Renal cortex interstitium (tissue), 11 donors: ENCODE results near the gene RAB1B. TPM values are rescaled to one million over a fixed set of nuclear protein-coding genes. Genes with fewer than 3 reads are reported as not detected.

ENCODE experiments used
- DNase-seq, 11 donors: peaks; one replicate each; pipeline ENCODE4 v3.0.0-alpha.2; 2013; ENCODE audit warnings: low read depth in 9 of 11, low spot score in 4 of 11; ENCODE audit errors: extremely low read depth in 1 of 11
- polyA plus RNA-seq, 3 donors: library from polyadenylated mRNA; unstranded; fragments of 120-200 nt; gene quantifications; one replicate each; pipeline ENCODE4 v1.2.1, GENCODE V29; 2013; ENCODE audit not compliant: insufficient read length in 3 of 3

RAB1B gene
- polyA plus RNA-seq, 3 donors = 106 to 142 (median 126) TPM

GRCh38 chr11:66326261-66327111 lies 58.0 kb downstream of the RAB1B start:
- DNase-seq = no peak

Other genes starting within 250 kb of the RAB1B start
- gene CATSPER1, start 242.2 kb upstream of the RAB1B start, polyA plus RNA-seq = not detected
- gene GAL3ST3, start 219.5 kb upstream of the RAB1B start, polyA plus RNA-seq = 1 to 10 TPM; 3.6 to 6.7 (median 6.6) TPM
- gene SF3B2, start 216.3 kb upstream of the RAB1B start, polyA plus RNA-seq = 100 to 1,000 TPM; 237 to 257 (median 251) TPM
- gene PACS1, start 198.4 kb upstream of the RAB1B start, polyA plus RNA-seq = 10 to 100 TPM; 48.0 to 59.2 (median 53.1) TPM
- gene KLC2, start 10.9 kb upstream of the RAB1B start, polyA plus RNA-seq = 10 to 100 TPM; 18.5 to 29.5 (median 27.7) TPM
- gene CNIH2, start 9.5 kb downstream of the RAB1B start, polyA plus RNA-seq = 1 to 10 TPM; 1.9 to 3.8 (median 3.7) TPM
- gene YIF1A, start 20.5 kb downstream of the RAB1B start, polyA plus RNA-seq = 10 to 100 TPM; 43.3 to 61.5 (median 57.3) TPM
- gene TMEM151A, start 23.3 kb downstream of the RAB1B start, polyA plus RNA-seq = under 1 TPM in 2 of 3 donors, not detected in 1; 0.07 to 0.09 TPM
- gene CD248, start 48.4 kb downstream of the RAB1B start, polyA plus RNA-seq = 10 to 100 TPM; 56.2 to 88.4 (median 60.0) TPM
- 1 to 10 TPM; 1.9 to 3.6 (median 2.8) TPM for gene RIN1, start 67.8 kb downstream of the RAB1B start, polyA plus RNA-seq
- gene BRMS1, start 76.5 kb downstream of the RAB1B start, polyA plus RNA-seq = 10 to 100 TPM; 27.0 to 35.4 (median 32.8) TPM
- 10 to 100 TPM; 47.9 to 56.7 (median 51.3) TPM for gene B4GAT1, start 79.0 kb downstream of the RAB1B start, polyA plus RNA-seq
- 10 to 100 TPM; 18.0 to 24.8 (median 22.0) TPM for gene SLC29A2, start 103.1 kb downstream of the RAB1B start, polyA plus RNA-seq
- gene NPAS4, start 152.4 kb downstream of the RAB1B start, polyA plus RNA-seq = under 1 TPM; 0.09 to 0.50 (median 0.30) TPM
- 10 to 100 TPM; 68.5 to 82.4 (median 73.3) TPM for gene MRPL11, start 170.2 kb downstream of the RAB1B start, polyA plus RNA-seq
- gene PELI3, start 198.3 kb downstream of the RAB1B start, polyA plus RNA-seq = 1 to 10 TPM; 4.1 to 6.3 (median 5.9) TPM
- 10 to 100 TPM; 20.0 to 26.1 (median 23.6) TPM for gene DPP3, start 211.8 kb downstream of the RAB1B start, polyA plus RNA-seq
- gene BBS1, start 242.0 kb downstream of the RAB1B start, polyA plus RNA-seq = 10 to 100 TPM; 71.3 to 92.4 (median 71.7) TPM